HG03135 (cell line): ENCODE data around the gene PIEZO1.

Experiments used
- ATAC-seq: cut with Tn5 transposase; IDR thresholded peaks from one replicate; pipeline ENCODE4 v1.9.1; 2021; ENCODE audit warnings: mild to moderate bottlenecking, moderate library complexity; ENCODE audit not compliant: unreplicated experiment

Gene PIEZO1

DNA sequence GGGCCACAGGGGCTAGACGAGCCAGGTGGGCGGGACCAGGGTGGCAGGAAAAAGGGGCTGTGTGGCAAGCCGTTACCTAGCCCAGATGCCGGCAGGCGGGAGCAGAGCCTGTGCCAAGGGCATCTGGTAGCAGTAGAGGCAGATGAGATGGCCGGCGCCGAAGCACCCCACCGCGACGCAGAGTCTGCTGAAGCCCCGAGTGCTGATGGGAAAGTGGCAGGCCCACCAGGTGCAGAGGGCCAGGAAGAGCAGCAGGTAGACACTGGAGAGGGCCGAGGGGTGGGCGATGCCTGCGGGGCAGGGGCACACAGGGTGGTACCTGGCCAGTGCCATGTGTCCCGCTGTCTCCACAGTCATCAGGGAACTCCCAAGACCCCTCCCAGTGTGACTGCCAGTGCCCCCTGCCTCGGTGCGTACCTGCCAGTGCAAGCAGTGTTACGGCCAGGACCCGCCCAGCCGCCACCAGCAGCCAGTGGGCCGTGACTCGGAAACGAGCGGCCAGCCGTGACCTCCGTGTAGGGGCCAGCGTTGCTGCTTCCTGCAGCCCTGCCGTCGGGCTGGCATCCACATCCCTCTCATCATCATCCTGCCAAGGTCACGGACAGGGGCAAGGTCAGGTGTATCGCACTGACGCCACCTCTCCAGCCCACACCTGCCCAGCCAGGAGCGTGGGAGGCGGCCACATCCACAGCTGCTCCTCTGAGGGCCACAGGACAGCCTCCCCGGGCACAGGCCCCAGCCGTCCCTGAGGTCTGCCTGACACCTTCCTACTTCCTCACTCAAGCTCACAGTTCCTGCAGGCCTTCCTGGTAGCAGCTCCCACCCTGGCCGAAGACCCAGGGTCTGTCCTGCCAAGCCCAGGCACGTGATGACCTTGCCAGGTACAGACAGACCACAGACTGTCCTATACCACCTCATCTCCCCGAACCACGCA is 46.6 kb downstream of the PIEZO1 start:
- ATAC-seq = no peak

- ATAC-seq = peak; percentile 53
Measured at GRCh38 chr16:88737298-88738150, 47.5 kb downstream of the PIEZO1 start.

GRCh38 chr16:88736496-88736895 is 48.5 kb downstream of the PIEZO1 start:
- no peak for ATAC-seq

DNA sequence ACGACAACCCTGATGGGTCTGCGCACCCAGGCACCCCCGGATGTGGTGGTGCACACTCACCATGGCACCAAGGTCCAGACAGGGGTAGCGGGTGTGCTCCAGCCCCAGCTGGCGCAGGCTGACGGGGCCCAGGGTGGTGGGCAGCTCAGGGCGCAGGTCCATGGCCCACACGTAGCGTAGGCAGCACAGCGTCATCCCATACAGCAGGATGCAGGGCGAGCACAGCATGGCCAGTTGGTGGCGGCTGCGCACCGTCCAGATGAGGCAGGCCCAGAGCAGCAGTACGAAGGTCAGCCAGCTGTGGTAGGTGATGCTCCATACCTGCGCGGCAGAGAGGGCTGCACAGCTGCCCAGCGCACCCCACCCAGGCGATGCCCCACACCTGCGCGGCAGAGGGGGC is 48.9 kb downstream of the PIEZO1 start:
- no peak for ATAC-seq

GRCh38 chr16:88735616-88736015 is 49.4 kb downstream of the PIEZO1 start:
- ATAC-seq = no peak

DNA sequence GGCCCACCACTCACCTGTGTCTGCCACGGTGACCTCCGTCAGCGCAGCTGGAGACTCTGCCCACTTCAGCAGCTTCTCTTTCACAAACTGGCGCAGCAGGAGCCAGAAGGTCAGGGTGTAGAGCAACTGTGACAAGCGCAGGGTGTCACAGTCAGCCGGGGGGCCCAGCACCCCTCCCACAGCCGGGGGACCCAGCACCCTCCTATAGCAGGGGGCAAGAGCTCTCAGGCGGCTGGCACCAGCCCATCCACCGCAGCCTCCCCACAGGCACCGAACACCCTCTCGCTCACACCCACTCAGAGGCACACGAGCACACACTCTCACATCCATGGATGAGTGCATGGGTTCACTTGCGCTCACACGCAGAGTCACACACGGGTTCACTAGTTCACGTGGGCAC is 49.9 kb downstream of the PIEZO1 start:
- no peak for ATAC-seq

- ATAC-seq = no peak
Measured at GRCh38 chr16:88734361-88734728, 50.7 kb downstream of the PIEZO1 start.

DNA sequence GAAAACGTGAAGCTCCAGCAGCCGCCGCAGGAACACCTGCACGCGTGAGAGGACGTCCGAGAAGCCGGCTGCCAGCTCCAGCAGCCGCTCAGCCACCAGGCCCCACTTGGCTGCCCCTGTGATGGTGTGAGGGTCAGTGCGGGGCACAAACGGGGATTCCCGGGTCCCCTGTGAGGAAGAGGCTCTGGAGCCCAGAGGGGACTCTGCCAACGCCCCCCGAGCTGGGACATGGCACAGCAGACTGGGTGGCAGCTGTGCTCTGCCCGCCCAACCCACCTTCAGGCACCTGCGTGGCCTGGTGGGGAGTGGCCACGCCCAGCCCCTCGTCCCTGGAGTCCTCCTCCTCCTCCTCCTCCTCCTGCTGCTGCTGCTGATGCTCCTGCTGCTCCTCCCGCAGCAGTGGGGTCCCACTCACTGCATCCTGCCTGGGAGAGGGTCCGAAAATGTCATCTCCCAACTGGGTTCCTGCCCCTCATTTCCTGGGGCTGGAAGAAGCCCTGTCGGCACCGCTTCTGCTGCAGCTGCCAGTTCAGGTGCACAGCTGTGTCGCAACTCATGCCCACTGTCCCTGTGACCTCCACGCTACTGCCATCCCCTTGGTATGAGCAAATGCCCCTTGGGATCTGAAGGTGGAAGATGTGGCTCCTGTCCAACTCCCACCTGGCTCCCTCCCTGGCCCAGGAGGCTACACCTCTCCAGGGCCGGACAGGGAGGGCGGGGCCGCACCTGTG is 51.2 kb downstream of the PIEZO1 start:
- ATAC-seq = no peak

DNA sequence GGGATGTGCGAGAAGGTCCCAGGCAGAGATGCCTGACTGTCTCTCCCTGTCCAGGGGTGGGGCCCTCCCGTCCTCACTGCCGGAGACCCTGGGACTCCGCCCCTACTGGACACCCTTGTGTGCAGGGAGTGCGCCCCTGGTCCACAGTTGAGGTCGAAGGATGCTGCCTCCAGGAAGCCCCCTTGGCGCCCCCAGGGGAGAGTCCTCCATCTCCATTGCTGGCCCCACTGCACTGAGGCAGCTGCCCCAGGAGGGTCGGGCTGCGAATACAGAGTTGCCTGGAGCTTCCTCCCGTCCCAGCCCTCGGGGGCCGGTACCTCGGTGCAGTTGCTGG is 52.1 kb downstream of the PIEZO1 start:
- no peak for ATAC-seq

GRCh38 chr16:88732172-88732960 is 52.7 kb downstream of the PIEZO1 start:
- ATAC-seq = no peak

DNA sequence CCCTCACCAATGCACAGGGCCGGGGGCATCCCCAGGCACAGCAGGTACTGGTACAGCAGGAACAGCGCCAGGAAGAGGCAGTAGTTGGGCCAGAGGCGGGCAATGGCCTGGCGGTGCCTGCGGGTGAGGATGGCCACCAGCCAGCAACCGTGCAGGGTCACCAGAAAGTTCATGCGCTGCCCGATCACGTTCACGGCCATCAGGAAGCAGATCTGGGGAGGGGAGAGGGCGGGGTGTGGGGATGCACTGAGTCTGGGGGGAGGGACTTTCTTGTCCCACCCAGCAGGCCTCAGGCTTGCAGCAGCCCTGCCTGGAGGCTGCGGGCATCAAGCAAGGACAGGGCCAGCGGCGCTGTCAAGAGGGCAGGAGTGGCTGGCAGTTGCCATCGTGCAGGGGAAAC is 53.3 kb downstream of the PIEZO1 start:
- ATAC-seq = no peak

GRCh38 chr16:88730632-88731607 is 54.1 kb downstream of the PIEZO1 start:
- no peak for ATAC-seq

DNA sequence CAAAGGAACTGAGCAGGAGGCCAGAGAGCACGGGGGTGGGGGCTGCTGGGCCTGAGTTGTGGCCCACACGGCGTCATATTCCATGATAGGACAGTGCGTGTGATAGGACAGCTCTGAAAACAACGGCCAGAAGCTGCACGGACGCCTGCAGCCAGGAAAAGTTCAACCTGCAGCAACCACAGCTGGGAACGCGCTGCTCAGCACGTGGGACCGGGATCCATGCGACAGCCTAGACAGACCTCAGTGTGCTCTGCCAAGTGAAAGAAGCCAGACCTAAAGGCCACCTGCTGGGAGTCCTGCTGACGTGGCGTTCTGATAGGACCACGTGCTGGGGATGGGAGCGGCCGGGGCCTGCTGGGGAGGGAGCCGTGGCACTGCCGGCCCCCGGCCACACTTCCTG is 57.1 kb downstream of the PIEZO1 start:
- ATAC-seq = no peak

DNA sequence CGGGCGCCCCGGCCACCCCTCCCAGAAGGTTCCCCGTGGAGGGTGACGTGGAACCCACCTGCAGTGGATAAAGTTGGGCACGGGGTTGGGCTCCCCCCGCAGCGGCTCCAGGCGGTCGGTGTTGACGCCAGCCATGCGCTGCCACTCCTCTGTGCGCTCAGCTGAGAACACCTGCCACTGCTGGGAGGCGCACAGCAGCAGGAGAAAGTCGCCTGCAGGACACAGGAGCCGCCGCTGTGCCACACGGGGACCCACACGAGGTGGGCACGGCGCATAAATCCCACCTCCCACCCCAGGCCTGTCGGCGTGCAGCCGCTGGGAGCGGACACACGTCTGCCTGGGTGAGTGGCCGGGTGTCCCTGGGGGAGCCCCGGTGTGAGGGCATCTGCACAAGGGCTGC is 58.0 kb downstream of the PIEZO1 start:
- ATAC-seq = no peak

GRCh38 chr16:88726408-88726749 is 58.6 kb downstream of the PIEZO1 start:
- ATAC-seq = no peak

GRCh38 chr16:88725609-88726407 is 59.2 kb downstream of the PIEZO1 start:
- no peak for ATAC-seq

- ATAC-seq = no peak
Measured at GRCh38 chr16:88724855-88725555, 60.0 kb downstream of the PIEZO1 start.

- no peak for ATAC-seq
Measured at GRCh38 chr16:88723911-88724310, 61.1 kb downstream of the PIEZO1 start.
